ENCODE measurements around the gene TBC1D14.

GRCh38 chr4:6912441-6912840 lies 2.8 kb downstream of the TBC1D14 start:
- no peak for TF ChIP-seq POLR2AphosphoS5 (IDR thresholded peaks at IDR 0.05; ENCODE audit: low read depth, low read length)
- TF ChIP-seq POLR2A (IDR thresholded peaks at IDR 0.05; ENCODE audit: low read depth, low read length): no peak
- TF ChIP-seq SPI1 (IDR thresholded peaks at IDR 0.05; ENCODE audit: low read depth, low read length): no peak
- TF ChIP-seq POU2F2 (IDR thresholded peaks at IDR 0.05; ENCODE audit: low read depth, low read length): no peak
- TF ChIP-seq TAF1 (IDR thresholded peaks at IDR 0.05; ENCODE audit: low read depth, low read length): no peak

Data from GM12891 (cell line).